Measurements from ENCODE around the gene CLTB. TPM values are rescaled to one million over a fixed set of nuclear protein-coding genes. Genes with fewer than 3 reads are reported as not detected.

CLTB gene
- total RNA-seq, 1 experiment from 2014 or later, result 31.7 TPM

DNA sequence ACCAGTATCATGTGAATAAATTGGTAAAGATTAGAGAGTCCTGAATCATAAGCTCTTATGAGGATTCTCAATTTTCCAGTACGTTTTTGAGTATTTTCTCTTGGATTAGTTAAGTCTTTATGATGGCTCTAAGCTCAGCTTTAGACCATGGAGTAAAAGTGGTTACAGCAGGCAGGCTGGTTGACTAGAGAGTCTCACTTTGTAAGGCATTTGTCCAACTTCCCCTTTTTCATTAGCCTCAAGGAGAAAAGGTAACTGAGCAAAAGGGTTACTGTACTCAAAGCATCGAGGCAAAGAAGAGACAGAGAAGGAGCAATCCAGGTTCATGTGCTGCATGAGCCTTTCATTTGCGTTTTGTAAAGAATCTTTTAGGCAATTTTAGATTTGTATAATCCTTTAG, 36.5 kb downstream of the CLTB start:
- no peak overlapping the region for H3K9ac ChIP-seq (ENCODE audit: low read length)
- no peak overlapping the region for H2AFZ ChIP-seq (ENCODE audit: low read length)
- H3K9me2 ChIP-seq (replicated peaks; ENCODE audit: insufficient read depth, low read length), result no peaks in the 10 kb centered on the region
- DNase-seq, result peak; percentile 55
- H3K9me3 ChIP-seq (ENCODE audit: low read length), result no peaks in the 10 kb centered on the region
- H4K20me1 ChIP-seq (ENCODE audit: insufficient read depth, low read depth, low read length), result no peaks in the 10 kb centered on the region
- H3K4me2 ChIP-seq (ENCODE audit: low read depth, low read length, poor library complexity, severe bottlenecking), result no peak overlapping the region
- no peak overlapping the region for H3K27ac ChIP-seq (ENCODE audit: low read length)
- peaks cover under 1% of the 10 kb centered on the region; the same call in 1 of the 2 replicates for H3K79me2 ChIP-seq (ENCODE audit: low read length)
- H3K4me3 ChIP-seq (ENCODE audit: low read length), result no peak overlapping the region
- no peaks in the 10 kb centered on the region for H3K27me3 ChIP-seq (ENCODE audit: low read length)
- H3K36me3 ChIP-seq (ENCODE audit: insufficient read depth, low read length), result peaks cover 34% of the 10 kb centered on the region
- H3K4me1 ChIP-seq (ENCODE audit: low read length), result no peaks in the 10 kb centered on the region

DNA sequence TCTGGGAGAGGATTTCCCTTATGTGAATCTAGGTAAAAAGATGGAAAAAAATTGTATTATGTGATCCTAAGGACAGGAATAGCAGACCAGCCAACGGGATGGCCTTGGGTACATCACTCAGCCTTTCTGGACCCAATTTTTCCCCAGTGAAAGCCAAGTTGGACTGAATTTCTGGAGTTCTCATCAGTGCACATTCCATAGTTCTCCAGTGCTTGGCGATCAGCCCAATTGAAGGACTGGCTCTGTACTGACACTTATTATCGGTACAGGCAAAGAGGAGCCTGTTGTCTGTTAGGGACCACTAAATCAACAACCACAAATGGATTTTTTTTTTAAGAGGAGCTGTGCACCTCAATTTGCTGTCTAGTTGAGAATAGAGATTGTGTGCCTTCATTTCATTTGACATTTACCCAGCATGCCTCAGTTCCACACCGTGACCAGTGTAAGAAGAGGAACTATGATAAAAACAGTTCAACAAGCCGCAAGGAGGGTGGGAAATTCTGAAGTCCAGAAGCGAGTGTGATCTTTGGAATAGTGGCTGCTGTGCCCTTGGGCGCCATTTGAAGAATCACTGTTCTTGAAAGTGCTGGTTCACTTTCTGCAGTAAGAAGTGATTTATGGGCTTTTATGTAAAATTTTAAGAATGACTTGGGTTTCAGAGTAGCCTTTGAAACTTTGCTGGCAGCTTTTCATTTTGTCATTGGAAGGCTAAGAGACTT, 43.1 kb downstream of the CLTB start:
- H3K27ac ChIP-seq (ENCODE audit: low read length), result no peak overlapping the region

DNA sequence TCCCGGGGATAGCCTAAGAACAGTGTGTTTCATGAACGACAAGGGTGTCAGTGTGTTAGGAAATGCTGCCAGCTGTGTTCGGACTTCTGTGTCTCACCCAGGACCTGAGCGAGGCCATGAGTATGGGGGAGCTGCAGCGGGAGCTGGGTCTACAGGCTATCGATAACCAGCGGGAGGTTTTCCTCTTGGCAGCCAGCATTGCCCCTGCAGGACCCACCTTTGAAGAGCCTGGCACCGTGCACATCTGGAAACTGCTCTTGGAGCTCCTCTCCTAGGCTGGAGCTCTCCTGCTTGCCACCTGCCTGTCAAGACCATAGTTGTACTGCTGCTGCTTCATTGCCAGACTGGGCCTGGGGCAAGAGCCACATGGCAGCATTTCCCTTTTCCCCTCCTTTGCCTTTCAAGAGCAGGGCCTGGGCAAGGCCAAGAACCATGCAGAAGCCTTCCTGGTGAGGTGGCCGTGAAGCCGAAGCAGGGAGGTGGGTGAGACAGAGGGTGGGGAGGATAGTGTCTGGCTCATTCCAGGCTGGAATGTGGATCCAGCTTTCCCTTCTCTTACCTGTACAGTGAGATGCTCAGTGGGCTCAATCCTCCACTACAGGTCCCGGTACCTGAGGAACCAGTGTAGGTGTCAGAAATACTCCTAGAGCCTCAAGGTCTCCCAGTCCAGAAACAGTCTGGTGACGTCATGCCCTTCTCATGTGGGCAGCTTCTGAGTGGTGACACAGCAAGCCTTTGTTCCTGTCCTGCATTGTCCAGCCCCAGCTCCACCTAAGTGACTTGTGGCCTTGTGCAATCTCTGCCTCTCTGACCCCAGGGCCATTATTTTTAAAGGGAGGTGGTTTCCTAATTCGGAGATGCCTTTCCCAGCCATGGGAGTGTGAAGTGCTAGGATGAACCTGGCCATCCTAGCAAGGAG, 44.5 kb downstream of the CLTB start:
- no peaks in the 10 kb centered on the region for H4K20me1 ChIP-seq (ENCODE audit: insufficient read depth, low read depth, low read length)
- H3K36me3 ChIP-seq (ENCODE audit: insufficient read depth, low read length), result no peaks in the 10 kb centered on the region
- H3K79me2 ChIP-seq (ENCODE audit: low read length), result no peaks in the 10 kb centered on the region
- H3K4me2 ChIP-seq (ENCODE audit: low read depth, low read length, poor library complexity, severe bottlenecking), result no peak overlapping the region
- no peak for DNase-seq
- no peaks in the 10 kb centered on the region for H3K27me3 ChIP-seq (ENCODE audit: low read length)
- no peak overlapping the region for H3K27ac ChIP-seq (ENCODE audit: low read length)
- H3K9ac ChIP-seq (ENCODE audit: low read length), result no peak overlapping the region
- H3K4me3 ChIP-seq (ENCODE audit: low read length), result no peak overlapping the region
- H2AFZ ChIP-seq (ENCODE audit: low read length), result no peak overlapping the region
- H3K9me3 ChIP-seq (ENCODE audit: low read length), result no peaks in the 10 kb centered on the region
- peaks cover 7% of the 10 kb centered on the region for H3K4me1 ChIP-seq (ENCODE audit: low read length)
- no peaks in the 10 kb centered on the region for H3K9me2 ChIP-seq (replicated peaks; ENCODE audit: insufficient read depth, low read length)

More for the DNA sequence above, 43.1 kb downstream of the CLTB start:
- H3K9me2 ChIP-seq (replicated peaks; ENCODE audit: insufficient read depth, low read length), result no peaks in the 10 kb centered on the region
- peak; percentile 61 for DNase-seq
- no peaks in the 10 kb centered on the region for H3K79me2 ChIP-seq (ENCODE audit: low read length)
- H4K20me1 ChIP-seq (ENCODE audit: insufficient read depth, low read depth, low read length), result no peaks in the 10 kb centered on the region
- H3K36me3 ChIP-seq (ENCODE audit: insufficient read depth, low read length), result no peaks in the 10 kb centered on the region
- no peak overlapping the region for H2AFZ ChIP-seq (ENCODE audit: low read length)
- peaks cover 7% of the 10 kb centered on the region for H3K4me1 ChIP-seq (ENCODE audit: low read length)
- no peak overlapping the region for H3K9ac ChIP-seq (ENCODE audit: low read length)
- no peaks in the 10 kb centered on the region for H3K9me3 ChIP-seq (ENCODE audit: low read length)
- H3K4me3 ChIP-seq (ENCODE audit: low read length), result no peak overlapping the region
- no peaks in the 10 kb centered on the region for H3K27me3 ChIP-seq (ENCODE audit: low read length)
- H3K4me2 ChIP-seq (ENCODE audit: low read depth, low read length, poor library complexity, severe bottlenecking), result no peak overlapping the region

DNA sequence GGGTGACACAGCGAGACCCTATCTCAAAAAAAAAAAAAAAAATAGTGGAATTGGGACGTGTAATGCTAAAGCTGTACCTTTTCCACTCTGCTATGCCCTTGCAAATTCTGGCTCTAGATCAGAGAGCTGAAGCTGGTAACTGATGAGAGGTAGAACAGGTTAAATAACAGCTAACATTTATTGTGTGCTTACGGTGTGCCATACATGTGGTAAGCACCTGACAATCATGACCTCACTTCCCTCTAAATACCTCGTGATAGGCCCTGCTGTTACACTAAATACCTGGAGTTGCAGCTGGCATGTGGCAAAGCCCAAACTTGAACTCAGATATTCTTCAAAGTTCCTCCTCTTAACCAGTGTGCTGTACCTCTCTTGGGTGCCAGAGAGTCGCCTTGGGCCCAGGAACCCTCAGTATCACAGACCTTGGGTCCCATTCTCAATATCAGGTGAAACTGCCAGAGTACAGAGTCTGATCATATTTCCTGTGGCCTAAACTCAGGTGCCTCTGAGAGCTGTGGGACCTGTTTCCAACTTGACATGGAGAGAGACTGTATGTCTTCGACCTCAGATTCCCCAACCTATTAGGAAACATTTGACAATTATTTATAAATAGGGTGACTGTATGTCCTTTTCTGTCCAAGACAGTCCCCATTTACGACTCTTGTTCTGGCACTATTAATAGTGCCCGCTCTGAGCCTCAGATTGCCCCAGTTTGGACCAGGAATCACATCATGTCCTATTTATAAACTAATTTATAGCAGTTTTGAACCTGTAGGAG, 46.2 kb downstream of the CLTB start:
- Histone ChIP-seq H3K4me2 (ENCODE audit: low read depth, low read length, poor library complexity, severe bottlenecking) (no peak overlapping the region), H3K27ac (ENCODE audit: low read length) (no peak overlapping the region), H4K20me1 (ENCODE audit: insufficient read depth, low read depth, low read length) (no peaks in the 10 kb centered on the region), H3K4me1 (ENCODE audit: low read length) (peaks cover 22% of the 10 kb centered on the region), H3K9me3 (ENCODE audit: low read length) (no peaks in the 10 kb centered on the region), H3K36me3 (ENCODE audit: insufficient read depth, low read length) (no peaks in the 10 kb centered on the region), H3K79me2 (ENCODE audit: low read length) (no peaks in the 10 kb centered on the region), H3K4me3 (ENCODE audit: low read length) (no peak overlapping the region), H2AFZ (ENCODE audit: low read length) (no peak overlapping the region), H3K27me3 (ENCODE audit: low read length) (no peaks in the 10 kb centered on the region), H3K9ac (ENCODE audit: low read length) (no peak overlapping the region), H3K9me2 (replicated peaks; ENCODE audit: insufficient read depth, low read length) (no peaks in the 10 kb centered on the region)
- DNase-seq, result no peak

DNA sequence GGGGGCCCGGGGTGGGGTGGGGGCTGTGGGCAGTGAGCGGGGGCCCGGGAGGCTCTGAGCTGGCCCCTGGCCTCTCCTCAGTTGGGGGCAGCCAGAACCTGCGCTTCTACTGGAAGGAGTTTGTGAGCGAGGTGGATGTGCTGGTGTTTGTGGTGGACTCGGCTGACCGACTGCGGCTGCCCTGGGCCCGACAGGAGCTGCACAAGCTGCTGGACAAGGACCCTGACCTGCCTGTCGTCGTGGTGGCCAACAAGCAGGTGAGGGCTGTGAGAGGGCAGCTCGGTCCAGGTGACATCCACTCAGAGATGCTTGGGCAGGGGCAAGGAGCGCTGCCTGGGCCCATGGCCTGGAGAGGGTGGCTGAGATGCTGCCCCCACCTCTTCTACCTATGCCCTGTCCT, 47.6 kb downstream of the CLTB start:
- H2AFZ ChIP-seq (ENCODE audit: low read length), result no peak overlapping the region
- no peaks in the 10 kb centered on the region for H3K9me2 ChIP-seq (replicated peaks; ENCODE audit: insufficient read depth, low read length)
- no peaks in the 10 kb centered on the region for H3K79me2 ChIP-seq (ENCODE audit: low read length)
- no peaks in the 10 kb centered on the region for H4K20me1 ChIP-seq (ENCODE audit: insufficient read depth, low read depth, low read length)
- H3K36me3 ChIP-seq (ENCODE audit: insufficient read depth, low read length), result no peaks in the 10 kb centered on the region
- no peak overlapping the region for H3K4me2 ChIP-seq (ENCODE audit: low read depth, low read length, poor library complexity, severe bottlenecking)
- H3K9ac ChIP-seq (ENCODE audit: low read length), result no peak overlapping the region
- peaks cover 32% of the 10 kb centered on the region for H3K4me1 ChIP-seq (ENCODE audit: low read length)
- no peaks in the 10 kb centered on the region for H3K27me3 ChIP-seq (ENCODE audit: low read length)
- no peaks in the 10 kb centered on the region for H3K9me3 ChIP-seq (ENCODE audit: low read length)
- no peak overlapping the region for H3K4me3 ChIP-seq (ENCODE audit: low read length)
- no peak for DNase-seq
- H3K27ac ChIP-seq (ENCODE audit: low read length), result no peak overlapping the region

DNA sequence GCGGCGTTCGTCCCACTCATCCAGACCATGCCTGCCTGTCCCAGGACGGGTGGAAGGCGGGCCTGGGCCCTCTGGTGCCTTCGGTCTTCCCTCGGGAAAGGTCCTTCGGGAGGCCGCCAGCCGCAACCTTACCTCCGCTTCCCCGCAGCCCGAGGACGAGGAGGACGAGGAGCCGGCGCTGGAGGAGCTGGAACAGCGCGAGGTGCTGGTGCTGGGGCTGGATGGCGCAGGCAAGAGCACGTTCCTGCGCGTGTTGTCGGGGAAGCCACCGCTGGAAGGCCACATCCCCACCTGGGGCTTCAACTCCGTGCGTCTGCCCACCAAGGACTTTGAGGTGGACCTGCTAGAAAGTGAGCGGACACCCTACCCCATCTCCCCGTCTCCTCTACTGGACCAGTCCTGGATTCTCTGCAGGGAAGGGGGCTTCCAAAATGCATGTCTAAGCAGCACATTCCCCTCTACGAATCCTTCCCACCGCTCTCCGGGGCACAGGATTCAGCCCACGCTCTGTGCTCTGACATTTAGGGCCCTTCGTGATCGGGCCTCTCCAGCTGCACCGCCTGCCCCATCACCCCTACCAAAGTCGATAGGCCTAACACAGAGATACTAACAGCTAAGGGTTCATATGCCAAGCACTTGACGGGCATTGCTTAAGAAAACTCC, 50.0 kb downstream of the CLTB start:
- no peak overlapping the region for H2AFZ ChIP-seq (ENCODE audit: low read length)
- no peak for DNase-seq
- H3K9me3 ChIP-seq (ENCODE audit: low read length), result no peaks in the 10 kb centered on the region
- H3K27ac ChIP-seq (ENCODE audit: low read length), result no peak overlapping the region
- peak overlapping the region; percentile 77 for H3K9ac ChIP-seq (ENCODE audit: low read length)
- H3K4me2 ChIP-seq (ENCODE audit: low read depth, low read length, poor library complexity, severe bottlenecking), result peak overlapping the region; percentile 85
- H4K20me1 ChIP-seq (ENCODE audit: insufficient read depth, low read depth, low read length), result no peaks in the 10 kb centered on the region
- no peaks in the 10 kb centered on the region for H3K9me2 ChIP-seq (replicated peaks; ENCODE audit: insufficient read depth, low read length)
- peaks cover 2% of the 10 kb centered on the region for H3K79me2 ChIP-seq (ENCODE audit: low read length)
- H3K36me3 ChIP-seq (ENCODE audit: insufficient read depth, low read length), result no peaks in the 10 kb centered on the region
- peaks cover 41% of the 10 kb centered on the region for H3K4me1 ChIP-seq (ENCODE audit: low read length)
- no peaks in the 10 kb centered on the region for H3K27me3 ChIP-seq (ENCODE audit: low read length)
- H3K4me3 ChIP-seq (ENCODE audit: low read length), result peak overlapping the region; percentile 78

DNA sequence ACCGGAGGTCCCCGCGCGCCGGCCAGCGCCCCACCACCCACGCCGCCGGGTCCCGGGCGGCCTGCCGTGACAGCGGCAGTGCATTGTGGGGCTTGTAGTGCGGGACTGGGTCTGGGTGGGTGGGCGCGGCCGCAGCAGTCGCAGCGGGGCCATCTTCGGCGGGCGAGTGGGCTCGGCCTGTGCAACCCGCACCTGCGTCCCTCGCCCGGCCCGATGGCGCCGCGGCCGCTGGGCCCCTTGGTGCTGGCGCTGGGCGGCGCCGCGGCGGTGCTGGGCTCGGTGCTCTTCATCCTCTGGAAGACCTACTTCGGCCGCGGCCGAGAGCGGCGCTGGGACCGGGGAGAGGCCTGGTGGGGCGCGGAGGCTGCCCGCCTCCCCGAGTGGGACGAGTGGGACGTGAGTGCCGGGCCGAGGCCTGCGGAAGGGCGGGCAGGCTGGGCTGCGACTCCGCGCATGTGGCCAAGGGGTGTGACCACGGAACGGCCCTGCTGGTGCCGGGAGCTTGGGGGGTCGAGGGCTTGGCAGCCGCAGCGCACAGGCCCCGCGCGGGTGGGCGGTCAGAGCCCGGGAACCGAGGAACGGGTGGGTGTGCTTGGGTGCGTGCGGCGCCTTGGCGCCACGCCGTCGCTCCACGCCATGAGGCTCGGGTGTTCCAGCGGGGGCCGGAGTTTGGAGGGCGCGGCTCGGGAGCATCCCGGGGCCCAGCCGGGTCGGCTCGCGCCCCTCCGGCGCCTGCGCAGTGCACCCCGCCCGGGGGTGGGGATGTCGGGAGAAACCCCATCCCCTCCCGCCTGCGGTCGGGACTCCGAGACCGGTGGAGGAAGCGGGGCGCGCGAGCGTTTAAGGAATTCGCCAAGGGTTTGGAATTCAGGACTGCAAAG, 50.7 kb downstream of the CLTB start, which contains the start of gene ARL10:
Gene ARL10 (plus strand): TSS at position 137 of the 881 bp plus-strand sequence. CDS start 77 bp downstream, at position 214.
- peaks cover 41% of the 10 kb centered on the region for H3K4me1 ChIP-seq (ENCODE audit: low read length)
- no peak within 1 kb of the TSS; the same call in 1 of the 2 replicates for H3K27ac ChIP-seq (ENCODE audit: low read length)
- H2AFZ ChIP-seq (ENCODE audit: low read length), result peak within 1 kb of the TSS; percentile 69; the same call in 1 of the 2 replicates
- H3K79me2 ChIP-seq (ENCODE audit: low read length), result peaks cover 9% of the 10 kb centered on the region
- no peaks in the 10 kb centered on the region for H3K9me2 ChIP-seq (replicated peaks; ENCODE audit: insufficient read depth, low read length)
- DNase-seq, result peak; percentile 66
- peaks cover 5% of the 10 kb centered on the region; the same call in 1 of the 2 replicates for H4K20me1 ChIP-seq (ENCODE audit: insufficient read depth, low read depth, low read length)
- H3K36me3 ChIP-seq (ENCODE audit: insufficient read depth, low read length), result no peaks in the 10 kb centered on the region
- no peaks in the 10 kb centered on the region for H3K9me3 ChIP-seq (ENCODE audit: low read length)
- peak within 1 kb of the TSS; percentile 77 for H3K9ac ChIP-seq (ENCODE audit: low read length)
- H3K4me3 ChIP-seq (ENCODE audit: low read length), result peak within 1 kb of the TSS; percentile 78
- H3K27me3 ChIP-seq (ENCODE audit: low read length), result no peaks in the 10 kb centered on the region
- H3K4me2 ChIP-seq (ENCODE audit: low read depth, low read length, poor library complexity, severe bottlenecking), result peak within 1 kb of the TSS; percentile 85

Data from Karpas-422 (cell line).